ENCODE measurements around the gene GRIP2.

DNA sequence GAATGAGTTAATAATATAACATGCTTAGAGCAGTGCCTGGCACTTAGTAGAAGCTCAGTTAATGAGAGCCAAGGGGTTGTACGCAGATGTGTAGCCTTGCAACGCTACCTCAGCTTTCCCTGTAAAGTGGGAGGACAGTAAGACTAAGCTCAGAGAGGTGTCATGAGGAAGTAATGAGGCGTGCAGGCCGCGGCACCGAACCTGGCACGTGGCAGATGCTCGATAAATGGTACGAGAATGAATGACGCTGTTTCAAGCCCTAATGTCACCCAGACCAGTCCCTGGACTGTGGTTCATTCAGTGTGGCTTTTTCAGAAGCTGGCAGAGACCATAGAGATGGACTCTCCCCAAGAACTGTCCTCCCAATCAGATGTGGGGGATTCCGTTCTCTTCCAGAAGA, 21.2 kb downstream of the GRIP2 start:
- TF ChIP-seq, protein P1, sequence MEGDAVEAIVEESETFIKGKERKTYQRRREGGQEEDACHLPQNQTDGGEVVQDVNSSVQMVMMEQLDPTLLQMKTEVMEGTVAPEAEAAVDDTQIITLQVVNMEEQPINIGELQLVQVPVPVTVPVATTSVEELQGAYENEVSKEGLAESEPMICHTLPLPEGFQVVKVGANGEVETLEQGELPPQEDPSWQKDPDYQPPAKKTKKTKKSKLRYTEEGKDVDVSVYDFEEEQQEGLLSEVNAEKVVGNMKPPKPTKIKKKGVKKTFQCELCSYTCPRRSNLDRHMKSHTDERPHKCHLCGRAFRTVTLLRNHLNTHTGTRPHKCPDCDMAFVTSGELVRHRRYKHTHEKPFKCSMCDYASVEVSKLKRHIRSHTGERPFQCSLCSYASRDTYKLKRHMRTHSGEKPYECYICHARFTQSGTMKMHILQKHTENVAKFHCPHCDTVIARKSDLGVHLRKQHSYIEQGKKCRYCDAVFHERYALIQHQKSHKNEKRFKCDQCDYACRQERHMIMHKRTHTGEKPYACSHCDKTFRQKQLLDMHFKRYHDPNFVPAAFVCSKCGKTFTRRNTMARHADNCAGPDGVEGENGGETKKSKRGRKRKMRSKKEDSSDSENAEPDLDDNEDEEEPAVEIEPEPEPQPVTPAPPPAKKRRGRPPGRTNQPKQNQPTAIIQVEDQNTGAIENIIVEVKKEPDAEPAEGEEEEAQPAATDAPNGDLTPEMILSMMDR (IDR thresholded peaks at IDR 0.05) = no peak
- no peak for TF ChIP-seq EP300 (IDR thresholded peaks at IDR 0.05)
- no peak for TF ChIP-seq POLR2A (IDR thresholded peaks at IDR 0.05)

All from ovary (tissue), 3 donors.